ENCODE results near the gene PROS1.

GRCh38 chr3:94020293-94020692 is 46.6 kb upstream of the PROS1 start:
- TF ChIP-seq CTCF (IDR thresholded peaks at IDR 0.05; ENCODE audit: low read length), result no peak
- no peak for TF ChIP-seq EZH2 (IDR thresholded peaks at IDR 0.05; ENCODE audit: borderline replicate concordance, low read length)
